NAMALWA (cell line): ENCODE measurements around the gene SIMC1.

ENCODE experiments used
- DNase-seq: peaks from one replicate; pipeline ENCODE4 v3.0.0-alpha.2; 2015; ENCODE audit warnings: low spot score

Gene SIMC1

DNA sequence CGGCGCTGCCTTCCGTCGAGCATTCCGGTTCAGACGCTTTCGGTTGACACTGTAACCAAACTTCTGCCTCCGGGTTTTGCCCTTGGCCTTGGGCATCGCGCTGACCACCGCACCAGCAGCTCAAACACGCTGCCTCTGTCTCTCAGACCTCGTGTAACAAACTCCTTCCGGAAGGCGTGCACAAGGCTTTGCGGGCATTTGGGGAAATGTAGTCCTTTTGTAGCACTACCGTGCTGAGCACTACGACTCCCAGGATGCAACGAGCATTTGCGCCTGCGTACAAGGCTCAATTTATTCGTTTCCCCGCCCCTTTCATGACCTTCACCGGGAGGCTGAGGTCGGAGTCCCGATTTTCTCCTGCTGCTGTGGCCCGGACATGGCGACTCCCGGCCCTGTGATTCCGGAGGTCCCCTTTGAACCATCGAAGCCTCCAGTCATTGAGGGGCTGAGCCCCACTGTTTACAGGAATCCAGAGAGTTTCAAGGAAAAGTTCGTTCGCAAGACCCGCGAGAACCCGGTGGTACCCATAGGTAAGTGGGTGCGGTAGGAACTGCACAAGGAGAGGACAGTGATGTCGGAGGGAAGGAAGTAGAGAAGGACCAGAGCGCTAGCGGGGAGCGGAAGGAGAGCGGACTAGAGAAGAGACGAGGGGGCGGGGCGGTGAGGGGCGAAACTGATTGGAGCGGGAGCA lies 150.4 kb downstream of the SIMC1 start, which contains the start of the genes HIGD2A and NOP16:
Gene HIGD2A (plus strand): TSS at position 308 of the 691 bp plus-strand sequence. CDS start 69 bp downstream, at position 377.
Gene NOP16 (minus strand): TSS at position 155 of the 691 bp plus-strand sequence. CDS start 59 bp downstream, at position 96.
- peak; percentile 99 for DNase-seq

DNA sequence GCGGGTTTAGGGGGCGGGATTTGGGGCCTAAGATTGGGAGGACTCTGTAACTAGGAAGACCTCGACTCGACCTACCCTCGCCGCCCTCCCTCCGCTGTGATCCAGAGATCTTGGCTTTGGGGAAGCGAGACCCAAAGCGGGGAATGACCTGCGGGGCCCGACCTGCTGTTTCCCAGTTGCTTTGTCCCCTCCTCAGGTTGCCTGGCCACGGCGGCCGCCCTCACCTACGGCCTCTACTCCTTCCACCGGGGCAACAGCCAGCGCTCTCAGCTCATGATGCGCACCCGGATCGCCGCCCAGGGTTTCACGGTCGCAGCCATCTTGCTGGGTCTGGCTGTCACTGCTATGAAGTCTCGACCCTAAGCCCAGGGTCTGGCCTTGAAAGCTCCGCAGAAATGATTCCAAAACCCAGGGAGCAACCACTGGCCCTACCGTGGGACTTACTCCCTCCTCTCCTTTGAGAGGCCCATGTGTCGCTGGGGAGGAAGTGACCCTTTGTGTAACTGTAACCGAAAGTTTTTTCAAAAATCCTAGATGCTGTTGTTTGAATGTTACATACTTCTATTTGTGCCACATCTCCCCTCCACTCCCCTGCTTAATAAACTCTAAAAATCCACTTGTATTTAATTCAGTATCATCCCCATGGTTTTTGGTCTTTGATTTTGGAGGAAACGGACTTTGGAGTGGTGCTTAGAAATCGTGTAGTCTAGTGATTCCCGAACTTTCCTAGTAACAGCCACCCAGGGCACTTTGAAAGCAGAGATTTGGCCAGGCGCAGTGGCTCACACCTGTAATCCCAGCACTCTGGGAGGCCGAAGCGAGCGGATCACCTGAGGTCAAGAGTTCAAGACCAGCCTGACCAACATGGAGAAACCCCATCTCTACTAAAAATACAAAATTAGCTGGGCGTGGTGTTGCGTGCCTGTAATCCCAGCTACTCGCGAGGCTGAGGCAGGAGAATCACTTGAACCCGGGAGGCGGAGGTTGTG lies 151.2 kb downstream of the SIMC1 start:
- no peak for DNase-seq

DNA sequence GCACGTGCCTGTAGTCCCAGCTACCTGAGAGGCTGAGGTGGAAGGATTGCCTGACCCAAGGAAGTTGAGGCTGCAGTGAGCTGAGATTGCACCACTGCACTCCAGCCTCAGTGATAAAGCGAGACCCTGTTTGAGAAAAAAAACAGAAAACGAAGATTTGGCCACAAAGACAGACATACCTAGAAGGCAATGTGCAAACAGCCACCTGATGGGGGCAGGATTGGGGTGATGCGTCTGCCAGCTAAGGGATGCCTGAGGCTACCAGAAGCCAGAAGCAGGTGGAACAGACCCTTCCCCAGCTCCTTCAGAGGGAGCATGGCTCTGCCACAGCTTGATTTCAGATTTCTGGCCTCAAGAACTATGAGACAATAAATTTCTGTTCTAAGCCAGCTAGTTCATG lies 153.3 kb downstream of the SIMC1 start:
- DNase-seq, result no peak

DNA sequence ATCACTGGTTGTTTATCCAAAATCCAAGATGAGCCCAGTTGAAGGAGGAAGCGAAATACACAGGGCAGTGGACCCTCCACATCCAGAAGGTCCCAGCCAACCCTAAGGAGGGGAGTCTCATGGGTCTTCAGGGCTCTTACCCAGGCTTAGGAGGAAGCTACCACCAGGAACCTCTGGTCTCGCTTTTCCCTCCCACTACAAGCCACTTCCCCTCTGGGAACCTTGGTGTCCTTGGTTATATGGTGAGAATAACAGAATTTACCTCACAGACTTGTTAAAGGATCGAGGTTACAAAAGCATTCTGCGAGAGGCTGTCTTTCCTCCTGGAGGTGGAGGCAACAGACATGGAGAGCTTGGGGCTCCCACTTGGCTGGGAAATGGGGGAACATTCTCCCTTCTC lies 153.8 kb downstream of the SIMC1 start:
- DNase-seq, result no peak

DNA sequence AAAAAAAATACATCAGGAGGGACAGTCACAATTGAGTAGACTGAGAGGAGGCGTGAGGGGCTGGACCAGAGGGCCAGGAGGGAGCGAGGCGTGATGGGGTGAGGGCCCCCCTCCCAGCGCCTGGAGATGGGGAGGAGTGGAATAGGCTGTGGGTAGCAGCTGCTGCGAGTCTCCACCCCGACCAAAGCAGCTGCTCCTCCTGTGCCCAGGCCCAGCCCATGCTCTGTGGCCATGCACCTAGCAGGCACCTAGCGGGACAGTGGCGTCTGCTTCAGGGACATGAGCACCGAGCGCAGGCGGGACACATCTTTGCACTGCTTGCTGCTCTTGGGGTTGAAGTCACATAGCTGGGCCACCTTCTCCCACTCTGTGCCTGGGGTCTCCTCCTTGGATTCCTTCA lies 154.3 kb downstream of the SIMC1 start:
- DNase-seq, result no peak

DNA sequence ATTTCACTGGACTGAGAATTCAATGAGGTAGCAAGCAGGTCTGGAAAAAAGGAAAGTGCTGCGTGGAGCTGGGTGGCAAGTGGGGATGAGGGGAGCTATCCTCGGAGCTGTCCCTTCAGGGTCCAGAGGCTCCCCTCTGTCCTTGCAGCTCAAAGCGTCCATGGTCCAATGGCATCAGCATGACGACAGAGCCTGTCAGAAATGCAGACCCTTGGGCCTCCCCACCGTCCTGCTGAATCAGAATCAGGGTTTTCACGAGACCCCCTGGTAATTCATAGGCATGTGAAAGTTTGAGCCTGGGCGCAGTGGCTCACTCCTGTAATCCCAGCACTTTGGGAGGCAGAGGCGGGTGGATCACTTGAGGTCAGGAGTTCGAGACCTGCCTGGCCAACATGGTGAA lies 155.9 kb downstream of the SIMC1 start:
- DNase-seq, result no peak

DNA sequence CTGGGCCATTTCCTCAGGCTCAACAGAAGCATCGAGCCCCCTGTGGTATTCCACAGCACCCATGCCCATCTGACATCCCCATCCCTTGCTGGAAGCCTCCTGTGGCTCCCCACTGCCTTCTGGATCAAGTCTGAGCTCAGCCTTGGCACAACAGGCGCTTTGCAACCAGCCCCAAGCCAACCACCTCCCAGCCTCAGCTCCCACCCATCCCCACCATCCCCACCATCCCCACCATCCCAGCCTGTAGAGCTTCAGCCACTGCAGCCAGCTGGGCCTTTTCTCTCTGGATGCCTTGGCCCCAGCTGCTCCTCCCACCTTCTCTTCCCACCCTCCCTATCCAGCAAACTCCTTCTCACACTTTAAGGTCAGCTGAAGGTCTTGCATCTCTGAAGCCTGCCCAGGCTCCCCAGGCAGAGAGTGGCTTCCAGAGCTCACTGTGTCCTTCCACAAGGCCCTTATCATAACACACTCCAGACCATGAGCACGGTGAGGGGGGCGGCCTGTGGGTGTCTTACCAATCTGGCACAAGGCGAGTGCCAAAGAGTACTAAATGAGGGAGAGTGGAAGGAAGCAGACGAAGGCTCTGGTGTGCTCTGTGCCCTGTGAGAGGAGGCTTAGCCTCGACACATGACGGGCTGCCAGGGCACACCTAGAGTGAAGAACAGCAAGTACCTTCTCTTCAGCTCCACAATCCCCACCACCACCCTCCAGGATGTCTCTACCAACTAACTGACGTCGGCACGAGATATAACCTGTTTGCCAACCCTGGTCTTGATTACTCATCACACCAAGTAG lies 156.9 kb downstream of the SIMC1 start:
- no peak for DNase-seq
